HEK293 (cell line): ENCODE data around the gene CDCA4.

Source experiments
- FEZF1 ChIP-seq: fragments of 450-650 bp; formaldehyde crosslinking; IDR thresholded peaks from 2 replicates; pipeline ENCODE4 v1.5.1; 2016; ENCODE audit warnings: missing biosample characterization, missing genetic modification characterization
- GLIS1 ChIP-seq: fragments of 450-650 bp; formaldehyde crosslinking; IDR thresholded peaks from 2 replicates; pipeline ENCODE4 v1.5.1; 2016; ENCODE audit warnings: missing biosample characterization, missing genetic modification characterization
- GLIS2 ChIP-seq: fragments of 450-650 bp; formaldehyde crosslinking; IDR thresholded peaks from 2 replicates; pipeline ENCODE4 v1.5.1; 2016; ENCODE audit warnings: missing biosample characterization, missing genetic modification characterization
- KLF10 ChIP-seq: fragments of 450-650 bp; IDR thresholded peaks from 2 replicates; pipeline ENCODE4 v1.5.1; 2018; ENCODE audit warnings: missing biosample characterization, mild to moderate bottlenecking, missing genetic modification characterization
- KLF17 ChIP-seq: fragments of 450-650 bp; formaldehyde crosslinking; IDR thresholded peaks from 2 replicates; pipeline ENCODE4 v1.5.1; 2016; ENCODE audit warnings: missing biosample characterization, missing genetic modification characterization
- KLF8 ChIP-seq: fragments of 450-650 bp; formaldehyde crosslinking; IDR thresholded peaks from 2 replicates; pipeline ENCODE4 v1.5.1; 2016; ENCODE audit warnings: missing biosample characterization, missing genetic modification characterization
- REST ChIP-seq: fragments of 450-650 bp; formaldehyde crosslinking; IDR thresholded peaks from 2 replicates; pipeline ENCODE4 v1.5.1; 2016; ENCODE audit warnings: missing biosample characterization, missing genetic modification characterization
- SALL2 ChIP-seq: fragments of 450-650 bp; formaldehyde crosslinking; IDR thresholded peaks from 2 replicates; pipeline ENCODE4 v1.5.0; 2017; ENCODE audit warnings: missing biosample characterization, mild to moderate bottlenecking, missing genetic modification characterization, borderline replicate concordance
- SP2 ChIP-seq: fragments of 450-650 bp; formaldehyde crosslinking; IDR thresholded peaks from 2 replicates; pipeline ENCODE4 v1.5.1; 2016; ENCODE audit warnings: missing biosample characterization, missing genetic modification characterization
- SP3 ChIP-seq: fragments of 450-650 bp; formaldehyde crosslinking; IDR thresholded peaks from 2 replicates; pipeline ENCODE4 v1.5.1; 2016; ENCODE audit warnings: missing biosample characterization, missing genetic modification characterization
- ZBTB26 ChIP-seq: fragments of 450-650 bp; formaldehyde crosslinking; optimal IDR thresholded peaks from 2 replicates; pipeline ENCODE3; 2016; ENCODE audit warnings: missing biosample characterization, mild to moderate bottlenecking, missing genetic modification characterization
- ZFHX2 ChIP-seq: fragments of 450-650 bp; formaldehyde crosslinking; conservative IDR thresholded peaks from 2 replicates; pipeline ENCODE4 v1.5.1; 2016; ENCODE audit warnings: missing biosample characterization, missing genetic modification characterization
- ZNF114 ChIP-seq: fragments of 450-650 bp; formaldehyde crosslinking; IDR thresholded peaks from 2 replicates; pipeline ENCODE4 v1.5.0; 2017; ENCODE audit warnings: missing biosample characterization, missing genetic modification characterization
- ZNF18 ChIP-seq: fragments of 450-650 bp; formaldehyde crosslinking; IDR thresholded peaks from 2 replicates; pipeline ENCODE4 v1.5.1; 2016; ENCODE audit warnings: missing biosample characterization, missing genetic modification characterization
- ZNF202 ChIP-seq: fragments of 450-650 bp; formaldehyde crosslinking; IDR thresholded peaks from 2 replicates; pipeline ENCODE4 v1.5.1; 2016; ENCODE audit warnings: missing biosample characterization, missing genetic modification characterization, borderline replicate concordance
- ZNF221 ChIP-seq: fragments of 450-650 bp; formaldehyde crosslinking; IDR thresholded peaks from 2 replicates; pipeline ENCODE4 v1.5.1; 2017; ENCODE audit warnings: missing biosample characterization, missing genetic modification characterization, borderline replicate concordance
- ZNF362 ChIP-seq: fragments of 450-650 bp; formaldehyde crosslinking; IDR thresholded peaks from 2 replicates; pipeline ENCODE4 v1.5.1; 2016; ENCODE audit warnings: missing biosample characterization, missing genetic modification characterization
- ZNF518A ChIP-seq: fragments of 450-650 bp; formaldehyde crosslinking; conservative IDR thresholded peaks from 2 replicates; pipeline ENCODE4 v1.5.1; 2016; ENCODE audit warnings: low read depth, missing biosample characterization, missing genetic modification characterization
- ZNF600 ChIP-seq: fragments of 450-650 bp; formaldehyde crosslinking; IDR thresholded peaks from 2 replicates; pipeline ENCODE4 v1.5.1; 2016; ENCODE audit warnings: missing biosample characterization, missing genetic modification characterization
- ZNF654 ChIP-seq: fragments of 450-650 bp; formaldehyde crosslinking; IDR thresholded peaks from 2 replicates; pipeline ENCODE4 v1.5.1; 2016; ENCODE audit warnings: low read depth, missing biosample characterization, missing genetic modification characterization
- ZNF76 ChIP-seq: fragments of 450-650 bp; formaldehyde crosslinking; IDR thresholded peaks from 2 replicates; pipeline ENCODE4; 2016; ENCODE audit warnings: low read depth, missing biosample characterization, missing genetic modification characterization, borderline replicate concordance
- TF ChIP-seq, protein P1 (sequence below): fragments of 450-650 bp; formaldehyde crosslinking; IDR thresholded peaks from 2 replicates; pipeline ENCODE4 v1.5.1; 2017; ENCODE audit warnings: missing biosample characterization, mild to moderate bottlenecking, missing genetic modification characterization, moderate library complexity

The CDCA4 gene

GRCh38 chr14:104977681-104978653 lies 42.9 kb downstream of the CDCA4 start, which contains the start of gene AHNAK2 (continued):
- TF ChIP-seq ZNF18 (tag by site-specific recombination) (no peak), ZNF600 (peak; percentile 43; the same call in 1 of the 2 replicates), SP3 (tag by site-specific recombination) (peak; percentile 56; the same call in 1 of the 2 replicates), ZNF654 (no peak), ZNF221 (tag by site-specific recombination) (no peak), ZNF76 (peak; percentile 41; the same call in 1 of the 2 replicates), ZNF202 (tag by site-specific recombination) (no peak), ZNF518A (tag by site-specific recombination) (no peak), SALL2 (tag by site-specific recombination) (no peak), REST (tag by site-specific recombination) (no peak), KLF10 (tag by site-specific recombination) (0 out of 2 replicates have a peak, but pooled peaks have one; percentile 28), SP2 (tag by site-specific recombination) (peak; percentile 53), ZNF114 (tag by site-specific recombination) (no peak), GLIS1 (tag by site-specific recombination) (peak; percentile 84), FEZF1 (tag by site-specific recombination) (no peak), ZNF362 (tag by site-specific recombination) (no peak), KLF8 (tag by site-specific recombination) (peak; percentile 49), ZFHX2 (0 out of 2 replicates have a peak, but pooled peaks have one; percentile 8), KLF17 (tag by site-specific recombination) (0 out of 2 replicates have a peak, but pooled peaks have one; percentile 44), GLIS2 (peak; percentile 34), ZBTB26 (peak; percentile 70)
- TF ChIP-seq, protein P1, sequence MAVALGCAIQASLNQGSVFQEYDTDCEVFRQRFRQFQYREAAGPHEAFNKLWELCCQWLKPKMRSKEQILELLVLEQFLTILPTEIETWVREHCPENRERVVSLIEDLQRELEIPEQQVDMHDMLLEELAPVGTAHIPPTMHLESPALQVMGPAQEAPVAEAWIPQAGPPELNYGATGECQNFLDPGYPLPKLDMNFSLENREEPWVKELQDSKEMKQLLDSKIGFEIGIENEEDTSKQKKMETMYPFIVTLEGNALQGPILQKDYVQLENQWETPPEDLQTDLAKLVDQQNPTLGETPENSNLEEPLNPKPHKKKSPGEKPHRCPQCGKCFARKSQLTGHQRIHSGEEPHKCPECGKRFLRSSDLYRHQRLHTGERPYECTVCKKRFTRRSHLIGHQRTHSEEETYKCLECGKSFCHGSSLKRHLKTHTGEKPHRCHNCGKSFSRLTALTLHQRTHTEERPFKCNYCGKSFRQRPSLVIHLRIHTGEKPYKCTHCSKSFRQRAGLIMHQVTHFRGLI (tag by site-specific recombination), result no peak
